ENCODE data around the gene HOXB5. TPM values are rescaled to one million over a fixed set of nuclear protein-coding genes. Genes with fewer than 3 reads are reported as not detected.

Gene HOXB5
- total RNA-seq, 1 experiment from 2014 or later: 2.3 TPM

GRCh38 chr17:48605991-48606891 is 12.7 kb upstream of the HOXB5 start:
- DNase-seq (ENCODE audit: extremely low read depth, low read depth): no peak

GRCh38 chr17:48605409-48605919 is 11.9 kb upstream of the HOXB5 start:
- no peak for DNase-seq (ENCODE audit: extremely low read depth, low read depth)

GRCh38 chr17:48604770-48605329 is 11.3 kb upstream of the HOXB5 start, which contains the start of gene HOXB6:
HOXB6 (minus strand) TSS chr17:48604986; CDS start chr17:48598150, 6,836 bp downstream.
- no peak for DNase-seq (ENCODE audit: extremely low read depth, low read depth)

GRCh38 chr17:48603959-48604769 is 10.6 kb upstream of the HOXB5 start:
- DNase-seq (ENCODE audit: extremely low read depth, low read depth): peak; percentile 78

GRCh38 chr17:48601539-48602425 is 8.2 kb upstream of the HOXB5 start:
- DNase-seq (ENCODE audit: extremely low read depth, low read depth): no peak

GRCh38 chr17:48601207-48601538 is 7.6 kb upstream of the HOXB5 start:
- no peak for DNase-seq (ENCODE audit: extremely low read depth, low read depth)

GRCh38 chr17:48600244-48601098 is 6.9 kb upstream of the HOXB5 start:
- no peak for DNase-seq (ENCODE audit: extremely low read depth, low read depth)

GRCh38 chr17:48599354-48599753 is 5.8 kb upstream of the HOXB5 start:
- DNase-seq (ENCODE audit: extremely low read depth, low read depth): no peak

- DNase-seq (ENCODE audit: extremely low read depth, low read depth): no peak
Measured at GRCh38 chr17:48598736-48599135, 5.2 kb upstream of the HOXB5 start.

- no peak for DNase-seq (ENCODE audit: extremely low read depth, low read depth)
Measured at GRCh38 chr17:48597778-48598631, 4.4 kb upstream of the HOXB5 start.

- no peak for DNase-seq (ENCODE audit: extremely low read depth, low read depth)
Measured at GRCh38 chr17:48597528-48597777, 3.9 kb upstream of the HOXB5 start.

- DNase-seq (ENCODE audit: extremely low read depth, low read depth): no peak
Measured at GRCh38 chr17:48596735-48597527, 3.4 kb upstream of the HOXB5 start.

GRCh38 chr17:48596000-48596734 is 2.6 kb upstream of the HOXB5 start:
- no peak for DNase-seq (ENCODE audit: extremely low read depth, low read depth)

GRCh38 chr17:48595278-48595999 is 1.9 kb upstream of the HOXB5 start:
- DNase-seq (ENCODE audit: extremely low read depth, low read depth): no peak

- no peak for DNase-seq (ENCODE audit: extremely low read depth, low read depth)
Measured at GRCh38 chr17:48594538-48595277, 1.1 kb upstream of the HOXB5 start.

Data from NCI-H460 (cell line).